SK-N-SH treated with all-trans-retinoic acid at 6 μM for 48 hours (cell line): ENCODE data around the gene PITPNC1.

Source experiments
- ARNTL ChIP-seq: fragments of 450-650 bp; formaldehyde crosslinking; IDR thresholded peaks from 2 replicates; pipeline ENCODE4 v1.5.0; 2020; ENCODE audit warnings: low read depth, mild to moderate bottlenecking, moderate library complexity, borderline replicate concordance
- CREB5 ChIP-seq: fragments of 250-450 bp; sonication (Bioruptor Pico); IDR thresholded peaks from 2 replicates; pipeline ENCODE4 v1.5.1; 2020; ENCODE audit warnings: low read depth, mild to moderate bottlenecking, moderate library complexity
- CSDC2 ChIP-seq: fragments of 250-450 bp; sonication (Bioruptor Pico); IDR thresholded peaks from 2 replicates; pipeline ENCODE4 v1.5.0; 2020; ENCODE audit warnings: mild to moderate bottlenecking, moderate library complexity
- GLIS3 ChIP-seq: fragments of 250-450 bp; sonication (Bioruptor Pico); IDR thresholded peaks from 2 replicates; pipeline ENCODE4 v1.5.0; 2020; ENCODE audit warnings: mild to moderate bottlenecking, moderate library complexity
- POU6F1 ChIP-seq: fragments of 250-450 bp; sonication (Bioruptor Pico); IDR thresholded peaks from 2 replicates; pipeline ENCODE4 v1.8.0; 2021; ENCODE audit warnings: low read depth, mild to moderate bottlenecking, moderate library complexity, borderline replicate concordance
- TOX ChIP-seq: fragments of 250-450 bp; sonication (Bioruptor Pico); IDR thresholded peaks from 2 replicates; pipeline ENCODE4 v1.8.0; 2021; ENCODE audit warnings: mild to moderate bottlenecking, moderate library complexity, borderline replicate concordance
- ZFP3 ChIP-seq: fragments of 250-450 bp; sonication (Bioruptor Pico); IDR thresholded peaks from 2 replicates; pipeline ENCODE4 v1.5.0; 2020; ENCODE audit warnings: mild to moderate bottlenecking, moderate library complexity
- TF ChIP-seq, protein P1 (sequence below): fragments of 250-450 bp; sonication (Bioruptor Pico); IDR thresholded peaks from 2 replicates; pipeline ENCODE4 v1.5.1; 2021; ENCODE audit warnings: mild to moderate bottlenecking, moderate library complexity
- TF ChIP-seq, protein P2 (sequence below): fragments of 250-450 bp; sonication (Bioruptor Pico); IDR thresholded peaks from 2 replicates; pipeline ENCODE4 v1.8.0; 2020; ENCODE audit warnings: mild to moderate bottlenecking, moderate library complexity, borderline replicate concordance

DNA sequence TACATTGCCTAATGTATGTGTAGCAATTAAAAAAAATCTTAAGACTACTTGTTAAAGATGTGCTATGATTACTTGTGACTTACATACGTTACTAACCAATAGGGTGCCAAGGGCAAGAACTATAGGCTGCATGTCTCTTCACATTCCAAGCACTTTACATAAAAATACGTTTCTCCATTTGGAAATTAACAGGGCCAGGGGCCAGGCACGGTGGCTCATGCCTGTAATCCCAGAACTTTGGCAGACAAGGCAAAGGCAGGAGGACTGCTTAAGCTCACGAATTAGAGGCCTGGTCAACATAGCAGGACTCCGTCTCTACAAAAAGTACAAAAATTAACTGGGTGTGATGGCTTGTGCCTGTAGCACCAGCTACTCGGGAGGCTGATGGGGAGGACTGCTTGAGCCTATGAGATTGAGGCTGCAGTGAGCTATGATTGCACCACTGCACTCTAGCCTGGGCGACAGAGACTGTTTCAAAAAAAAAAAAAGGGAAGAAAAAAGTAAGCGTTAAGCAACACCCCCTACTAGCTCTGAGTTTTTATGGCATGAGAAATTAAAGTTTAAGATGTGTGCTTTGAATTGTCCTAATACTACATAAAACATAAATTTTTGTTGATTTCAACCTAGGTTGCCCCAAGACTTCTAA, 23.0 kb upstream of the PITPNC1 start:
- TF ChIP-seq, protein P1, sequence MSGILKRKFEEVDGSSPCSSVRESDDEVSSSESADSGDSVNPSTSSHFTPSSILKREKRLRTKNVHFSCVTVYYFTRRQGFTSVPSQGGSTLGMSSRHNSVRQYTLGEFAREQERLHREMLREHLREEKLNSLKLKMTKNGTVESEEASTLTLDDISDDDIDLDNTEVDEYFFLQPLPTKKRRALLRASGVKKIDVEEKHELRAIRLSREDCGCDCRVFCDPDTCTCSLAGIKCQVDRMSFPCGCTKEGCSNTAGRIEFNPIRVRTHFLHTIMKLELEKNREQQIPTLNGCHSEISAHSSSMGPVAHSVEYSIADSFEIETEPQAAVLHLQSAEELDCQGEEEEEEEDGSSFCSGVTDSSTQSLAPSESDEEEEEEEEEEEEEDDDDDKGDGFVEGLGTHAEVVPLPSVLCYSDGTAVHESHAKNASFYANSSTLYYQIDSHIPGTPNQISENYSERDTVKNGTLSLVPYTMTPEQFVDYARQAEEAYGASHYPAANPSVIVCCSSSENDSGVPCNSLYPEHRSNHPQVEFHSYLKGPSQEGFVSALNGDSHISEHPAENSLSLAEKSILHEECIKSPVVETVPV, result no peak
- TF ChIP-seq, protein P2, sequence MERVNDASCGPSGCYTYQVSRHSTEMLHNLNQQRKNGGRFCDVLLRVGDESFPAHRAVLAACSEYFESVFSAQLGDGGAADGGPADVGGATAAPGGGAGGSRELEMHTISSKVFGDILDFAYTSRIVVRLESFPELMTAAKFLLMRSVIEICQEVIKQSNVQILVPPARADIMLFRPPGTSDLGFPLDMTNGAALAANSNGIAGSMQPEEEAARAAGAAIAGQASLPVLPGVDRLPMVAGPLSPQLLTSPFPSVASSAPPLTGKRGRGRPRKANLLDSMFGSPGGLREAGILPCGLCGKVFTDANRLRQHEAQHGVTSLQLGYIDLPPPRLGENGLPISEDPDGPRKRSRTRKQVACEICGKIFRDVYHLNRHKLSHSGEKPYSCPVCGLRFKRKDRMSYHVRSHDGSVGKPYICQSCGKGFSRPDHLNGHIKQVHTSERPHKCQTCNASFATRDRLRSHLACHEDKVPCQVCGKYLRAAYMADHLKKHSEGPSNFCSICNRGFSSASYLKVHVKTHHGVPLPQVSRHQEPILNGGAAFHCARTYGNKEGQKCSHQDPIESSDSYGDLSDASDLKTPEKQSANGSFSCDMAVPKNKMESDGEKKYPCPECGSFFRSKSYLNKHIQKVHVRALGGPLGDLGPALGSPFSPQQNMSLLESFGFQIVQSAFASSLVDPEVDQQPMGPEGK (CRISPR knock-in tag), result no peak
- TF ChIP-seq ZFP3 (CRISPR knock-in tag) (no peak), TOX (no peak), ARNTL (CRISPR knock-in tag) (no peak), GLIS3 (no peak), CSDC2 (no peak), POU6F1 (no peak), CREB5 (CRISPR knock-in tag) (no peak)
